Colonic mucosa (tissue), 4 donors: Measurements from ENCODE around the gene CAMK1G. TPM values are rescaled to one million over a fixed set of nuclear protein-coding genes. Genes with fewer than 3 reads are reported as not detected.

Source experiments
- DNase-seq: peaks from one replicate; pipeline ENCODE4 v3.0.0-alpha.2; 2020
- H3K27ac ChIP-seq: fragments of 200-600 bp; one replicate; pipeline ENCODE4 v1.8.0; 2021
- H3K27me3 ChIP-seq: fragments of 200-600 bp; one replicate; pipeline ENCODE4 v1.8.0; 2021
- H3K36me3 ChIP-seq: fragments of 200-600 bp; one replicate; pipeline ENCODE4 v1.8.0; 2021
- H3K4me1 ChIP-seq: fragments of 200-600 bp; one replicate; pipeline ENCODE4 v1.8.0; 2021; ENCODE audit warnings: mild to moderate bottlenecking
- H3K4me3 ChIP-seq: fragments of 200-600 bp; one replicate; pipeline ENCODE4 v1.8.0; 2021
- H3K9ac ChIP-seq, 2 donors: one replicate each; pipeline ENCODE4 v1.7.0; 2013; ENCODE audit warnings: control low read depth in 2 of 2, low read depth in 2 of 2, low read length in 2 of 2
- H3K9me3 ChIP-seq: fragments of 200-600 bp; one replicate; pipeline ENCODE4 v1.8.0; 2021
- intact Hi-C: fragments of 100-400 bp; cut with DNase I; formaldehyde crosslinking; loops from one replicate; pipeline ENCODE4 v1.14.1; 2022
- total RNA-seq, 2 donors: library from RNA; stranded (reverse); fragmentation: NEBNext Ultra II Directional in 1 of 2; extraction: Animal tissue kit (Norgen Biotek cat#: 25700) in 1 of 2; gene quantifications; one replicate each; pipeline ENCODE4 v1.2.1, GENCODE V29; 2021
- TF ChIP-seq, protein P1 (sequence below): fragments of 200-600 bp; IDR thresholded peaks from one replicate; pipeline ENCODE4 v1.8.0; 2022; ENCODE audit warnings: antibody characterized with exemption, mild to moderate bottlenecking
- donor health status: healthy.
- donor health status: DM: no; HTN: no; CAD: no.
- donor health status: DM: no; HTN: no; CAD: no.

The CAMK1G gene
- total RNA-seq, 2 donors from 2014 or later, result 0.21 TPM; not detected in 1

- no peak overlapping the region for H3K4me3 ChIP-seq
- no peaks in the 10 kb centered on the region for H3K4me1 ChIP-seq
- TF ChIP-seq, protein P1, sequence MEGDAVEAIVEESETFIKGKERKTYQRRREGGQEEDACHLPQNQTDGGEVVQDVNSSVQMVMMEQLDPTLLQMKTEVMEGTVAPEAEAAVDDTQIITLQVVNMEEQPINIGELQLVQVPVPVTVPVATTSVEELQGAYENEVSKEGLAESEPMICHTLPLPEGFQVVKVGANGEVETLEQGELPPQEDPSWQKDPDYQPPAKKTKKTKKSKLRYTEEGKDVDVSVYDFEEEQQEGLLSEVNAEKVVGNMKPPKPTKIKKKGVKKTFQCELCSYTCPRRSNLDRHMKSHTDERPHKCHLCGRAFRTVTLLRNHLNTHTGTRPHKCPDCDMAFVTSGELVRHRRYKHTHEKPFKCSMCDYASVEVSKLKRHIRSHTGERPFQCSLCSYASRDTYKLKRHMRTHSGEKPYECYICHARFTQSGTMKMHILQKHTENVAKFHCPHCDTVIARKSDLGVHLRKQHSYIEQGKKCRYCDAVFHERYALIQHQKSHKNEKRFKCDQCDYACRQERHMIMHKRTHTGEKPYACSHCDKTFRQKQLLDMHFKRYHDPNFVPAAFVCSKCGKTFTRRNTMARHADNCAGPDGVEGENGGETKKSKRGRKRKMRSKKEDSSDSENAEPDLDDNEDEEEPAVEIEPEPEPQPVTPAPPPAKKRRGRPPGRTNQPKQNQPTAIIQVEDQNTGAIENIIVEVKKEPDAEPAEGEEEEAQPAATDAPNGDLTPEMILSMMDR, result no peak
- intact Hi-C loops, result no loop called here
- H3K9ac ChIP-seq, result no peak overlapping the region
- no peaks in the 10 kb centered on the region for H3K27me3 ChIP-seq
- H3K27ac ChIP-seq, result no peak overlapping the region
- DNase-seq, result no peak
- no peaks in the 10 kb centered on the region for H3K9me3 ChIP-seq
- H3K36me3 ChIP-seq, result no peaks in the 10 kb centered on the region
Observed at GRCh38 chr1:209609041-209609790, 25.7 kb downstream of the CAMK1G start.

- Histone ChIP-seq H3K4me3 (no peak overlapping the region), H3K36me3 (no peaks in the 10 kb centered on the region), H3K27me3 (no peaks in the 10 kb centered on the region), H3K4me1 (no peaks in the 10 kb centered on the region), H3K9ac (no peak overlapping the region), H3K27ac (no peak overlapping the region), H3K9me3 (no peaks in the 10 kb centered on the region)
- no peak for DNase-seq
- intact Hi-C loops, result no loop called here
- TF ChIP-seq, protein P1, result no peak
Observed at GRCh38 chr1:209609791-209610630, 26.5 kb downstream of the CAMK1G start.

- H3K27ac ChIP-seq, result no peak overlapping the region
- no peaks in the 10 kb centered on the region for H3K4me1 ChIP-seq
- no peak overlapping the region for H3K4me3 ChIP-seq
- DNase-seq, result no peak
- intact Hi-C loops, result no loop called here
- H3K9me3 ChIP-seq, result no peaks in the 10 kb centered on the region
- no peaks in the 10 kb centered on the region for H3K27me3 ChIP-seq
- H3K36me3 ChIP-seq, result no peaks in the 10 kb centered on the region
- TF ChIP-seq, protein P1, result no peak
- H3K9ac ChIP-seq, result no peak overlapping the region
Observed at GRCh38 chr1:209610631-209610905, 27.1 kb downstream of the CAMK1G start.

DNA sequence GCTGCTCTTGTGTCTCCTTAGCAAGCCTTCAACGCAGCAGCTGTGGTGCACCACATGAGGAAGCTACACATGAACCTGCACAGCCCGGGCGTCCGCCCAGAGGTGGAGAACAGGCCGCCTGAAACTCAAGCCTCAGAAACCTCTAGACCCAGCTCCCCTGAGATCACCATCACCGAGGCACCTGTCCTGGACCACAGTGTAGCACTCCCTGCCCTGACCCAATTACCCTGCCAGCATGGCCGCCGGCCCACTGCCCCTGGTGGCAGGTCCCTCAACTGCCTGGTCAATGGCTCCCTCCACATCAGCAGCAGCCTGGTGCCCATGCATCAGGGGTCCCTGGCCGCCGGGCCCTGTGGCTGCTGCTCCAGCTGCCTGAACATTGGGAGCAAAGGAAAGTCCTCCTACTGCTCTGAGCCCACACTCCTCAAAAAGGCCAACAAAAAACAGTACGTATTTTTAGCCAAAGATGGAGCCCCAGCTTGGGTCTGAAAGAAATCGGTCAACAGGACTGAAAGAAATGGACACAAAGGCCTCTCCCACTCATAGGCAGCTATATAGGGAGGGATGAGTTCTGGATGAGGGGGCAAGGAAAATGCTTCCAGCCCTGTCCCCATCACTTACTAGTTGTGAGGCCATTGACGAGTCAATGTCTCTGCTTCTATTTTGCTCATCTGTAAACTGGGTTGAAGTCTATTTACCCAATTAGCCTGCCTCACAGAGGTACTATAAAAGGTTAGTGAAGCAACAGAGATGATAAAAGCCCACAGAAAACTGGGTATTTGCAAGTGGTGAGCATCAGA is 28.5 kb downstream of the CAMK1G start:
- no peak for DNase-seq
- intact Hi-C loops, result no loop called here
- Histone ChIP-seq H3K4me3 (no peak overlapping the region), H3K27ac (no peak overlapping the region), H3K9ac (no peak overlapping the region), H3K4me1 (no peaks in the 10 kb centered on the region), H3K27me3 (no peaks in the 10 kb centered on the region), H3K9me3 (no peaks in the 10 kb centered on the region), H3K36me3 (no peaks in the 10 kb centered on the region)
- TF ChIP-seq, protein P1, result no peak

DNA sequence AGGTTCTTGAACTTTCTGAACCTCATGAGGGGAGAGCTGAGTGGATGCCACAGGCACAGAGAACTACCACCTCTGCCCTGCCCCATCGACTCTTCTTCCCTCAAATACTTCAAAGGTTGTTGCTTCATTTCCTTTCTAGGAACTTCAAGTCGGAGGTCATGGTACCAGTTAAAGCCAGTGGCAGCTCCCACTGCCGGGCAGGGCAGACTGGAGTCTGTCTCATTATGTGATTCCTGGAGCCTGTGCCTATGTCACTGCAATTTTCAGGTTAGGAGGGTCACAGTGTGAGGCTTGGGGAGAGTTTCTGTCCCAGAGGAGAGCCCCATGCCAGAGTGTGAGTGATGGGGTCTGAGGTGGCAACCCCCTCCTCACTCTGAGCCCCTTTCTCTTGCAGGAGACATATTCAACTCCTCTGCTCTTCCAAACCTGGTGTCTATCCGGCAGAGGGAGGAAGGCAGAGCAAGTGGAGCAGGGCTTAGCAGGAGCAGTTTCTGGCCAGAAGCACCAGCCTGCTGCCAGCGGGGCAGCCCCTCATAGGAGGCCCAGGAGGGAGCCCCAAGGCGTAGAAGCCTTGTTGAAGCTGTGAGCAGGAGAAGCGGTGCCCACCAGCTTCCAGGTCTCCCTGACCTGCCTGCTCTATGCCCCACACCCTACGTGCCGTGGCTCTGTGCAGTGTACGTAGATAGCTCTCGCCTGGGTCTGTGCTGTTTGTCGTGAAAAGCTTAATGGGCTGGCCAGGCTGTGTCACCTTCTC is 29.3 kb downstream of the CAMK1G start:
- Histone ChIP-seq H3K9me3 (no peaks in the 10 kb centered on the region), H3K4me3 (no peak overlapping the region), H3K27ac (no peak overlapping the region), H3K27me3 (no peaks in the 10 kb centered on the region), H3K9ac (no peak overlapping the region), H3K4me1 (no peaks in the 10 kb centered on the region), H3K36me3 (peaks cover 7% of the 10 kb centered on the region)
- no peak for DNase-seq
- TF ChIP-seq, protein P1, result no peak
- intact Hi-C loops, result no loop called here
